NCI-H1048 (cell line): ENCODE data around the gene FYN.
"Not testable (repeated sequence)": the region's sequence is repeated elsewhere in the genome, so short reads cannot be mapped to it uniquely, and the experiment has no call there.

Experiments used
- DNase-seq: peaks from one replicate; lab custom pipeline; 2025; lab: John Stamatoyannopoulos, UW

FYN gene

GRCh38 chr6:111680811-111681609 is 192.2 kb downstream of the FYN start:
- DNase-seq = not testable (repeated sequence)

GRCh38 chr6:111680015-111680712 is 193.1 kb downstream of the FYN start:
- no peak for DNase-seq

GRCh38 chr6:111679126-111679858 is 194.0 kb downstream of the FYN start:
- DNase-seq = no peak

GRCh38 chr6:111677249-111677990 is 195.8 kb downstream of the FYN start:
- DNase-seq = no peak

- no peak for DNase-seq
Observed at GRCh38 chr6:111676383-111676782, 196.9 kb downstream of the FYN start.

- no peak for DNase-seq
Observed at GRCh38 chr6:111674883-111675282, 198.4 kb downstream of the FYN start.

GRCh38 chr6:111674413-111674812 is 198.8 kb downstream of the FYN start:
- no peak for DNase-seq

- DNase-seq = no peak
Observed at GRCh38 chr6:111673937-111674336, 199.3 kb downstream of the FYN start.

GRCh38 chr6:111673532-111673931 is 199.7 kb downstream of the FYN start:
- no peak for DNase-seq

- DNase-seq = no peak
Observed at GRCh38 chr6:111672761-111673450, 200.3 kb downstream of the FYN start.

- DNase-seq = no peak
Observed at GRCh38 chr6:111669326-111669725, 203.9 kb downstream of the FYN start.

GRCh38 chr6:111668410-111668809 is 204.8 kb downstream of the FYN start:
- no peak for DNase-seq

GRCh38 chr6:111667931-111668330 is 205.3 kb downstream of the FYN start:
- DNase-seq = no peak

- DNase-seq = no peak
Observed at GRCh38 chr6:111666847-111667246, 206.4 kb downstream of the FYN start.

GRCh38 chr6:111664565-111665030 is 208.7 kb downstream of the FYN start:
- no peak for DNase-seq

- no peak for DNase-seq
Observed at GRCh38 chr6:111663692-111664564, 209.3 kb downstream of the FYN start.

- no peak for DNase-seq
Observed at GRCh38 chr6:111662794-111663593, 210.3 kb downstream of the FYN start.

GRCh38 chr6:111662072-111662793 is 211.0 kb downstream of the FYN start:
- no peak for DNase-seq

GRCh38 chr6:111661541-111662061 is 211.7 kb downstream of the FYN start:
- DNase-seq = no peak
